ENCODE measurements around the gene CHCHD10.

The CHCHD10 gene

DNA sequence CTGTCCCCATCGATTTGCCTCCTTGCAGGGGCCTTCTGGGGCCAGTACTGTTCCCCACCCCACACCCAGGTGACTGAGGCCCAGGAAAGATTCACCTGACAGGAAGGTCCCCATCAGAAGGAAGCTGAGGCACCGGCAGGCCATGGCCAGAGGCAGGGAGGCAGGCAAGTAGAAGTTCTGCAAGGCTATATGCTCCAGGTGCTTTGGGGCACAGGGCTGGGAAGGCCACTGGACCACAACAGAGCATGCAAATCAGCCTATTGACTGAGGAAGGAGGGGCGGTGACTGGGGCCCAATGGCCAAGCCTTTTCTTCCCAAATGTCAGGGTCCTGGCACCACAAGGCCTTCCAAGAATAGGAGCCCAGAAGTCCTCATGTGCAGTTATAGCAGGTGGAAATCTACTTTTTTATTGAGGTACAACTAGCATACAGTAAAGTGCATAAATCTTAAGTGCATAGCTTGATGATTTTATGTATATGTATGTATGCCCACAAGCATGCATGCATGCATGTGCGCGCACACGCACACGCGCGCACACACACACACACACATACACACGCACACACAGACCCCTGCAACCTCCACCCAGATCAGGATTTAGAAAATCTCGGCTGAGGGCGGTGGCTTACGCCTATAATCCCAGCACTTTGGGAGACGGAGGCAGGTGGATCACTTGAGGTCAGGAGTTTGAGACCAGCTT, 13.4 kb downstream of the CHCHD10 start, which contains the start of gene VPREB3:
TSS of gene VPREB3 (minus strand) at position 206 of the 700 bp plus-strand sequence. CDS start at position 144, 62 bp downstream.
- Histone ChIP-seq H3K4me2 (ENCODE audit: low read length, poor library complexity, severe bottlenecking) (no peak within 1 kb of the TSS), H3K4me3 (ENCODE audit: insufficient read depth in 1 of 2, low read depth in 1 of 2, low read length in 2 of 2) (no peak within 1 kb of the TSS), H2AK5ac (ENCODE audit: low read length, severe bottlenecking) (no peak within 1 kb of the TSS), H3K79me1 (replicated peaks; ENCODE audit: low read length, poor library complexity, severe bottlenecking) (peaks cover 10% of the 10 kb centered on the region), H4K91ac (ENCODE audit: low read length) (no peak within 1 kb of the TSS), H4K8ac (ENCODE audit: low read length) (no peak within 1 kb of the TSS), H2BK120ac (ENCODE audit: low read depth, low read length) (no peak within 1 kb of the TSS), H3K14ac (ENCODE audit: low read length in 2 of 2) (no peak within 1 kb of the TSS), H2AFZ (ENCODE audit: low read depth, low read length) (no peak within 1 kb of the TSS), H3K4ac (ENCODE audit: low read depth in 1 of 2, low read length in 2 of 2) (no peak within 1 kb of the TSS), H2BK12ac (ENCODE audit: low read length in 2 of 2) (no peak within 1 kb of the TSS), H3K27me3 (ENCODE audit: control insufficient read depth in 1 of 2, insufficient read depth in 1 of 2, low read length in 2 of 2) (peaks cover 0 to 5% of the 10 kb centered on the region in 2 experiments), H3K18ac (ENCODE audit: low read depth in 1 of 2, low read length in 2 of 2) (no peak within 1 kb of the TSS), H3K4me1 (ENCODE audit: control insufficient read depth, insufficient read depth, low read depth, low read length) (peaks cover 8% of the 10 kb centered on the region), H3K36me3 (ENCODE audit: control insufficient read depth in 1 of 2, insufficient read depth in 2 of 2, low read depth in 1 of 2, low read length in 2 of 2) (no peaks in the 10 kb centered on the region), H3K9me3 (ENCODE audit: control insufficient read depth, low read length) (no peaks in the 10 kb centered on the region), H3K9ac (ENCODE audit: low read length) (no peak within 1 kb of the TSS), H2BK15ac (ENCODE audit: low read depth, poor library complexity, severe bottlenecking) (no peak within 1 kb of the TSS), H3K27ac (ENCODE audit: low read length, poor library complexity, severe bottlenecking) (no peak within 1 kb of the TSS), H3K23ac (ENCODE audit: low read length in 2 of 2) (no peak within 1 kb of the TSS), H2BK5ac (ENCODE audit: low read depth, low read length, poor library complexity, severe bottlenecking) (no peak within 1 kb of the TSS)
- DNase-seq, result no peak
- 96% methylated on average over 13 of the region's 14 CpGs for WGBS

DNA sequence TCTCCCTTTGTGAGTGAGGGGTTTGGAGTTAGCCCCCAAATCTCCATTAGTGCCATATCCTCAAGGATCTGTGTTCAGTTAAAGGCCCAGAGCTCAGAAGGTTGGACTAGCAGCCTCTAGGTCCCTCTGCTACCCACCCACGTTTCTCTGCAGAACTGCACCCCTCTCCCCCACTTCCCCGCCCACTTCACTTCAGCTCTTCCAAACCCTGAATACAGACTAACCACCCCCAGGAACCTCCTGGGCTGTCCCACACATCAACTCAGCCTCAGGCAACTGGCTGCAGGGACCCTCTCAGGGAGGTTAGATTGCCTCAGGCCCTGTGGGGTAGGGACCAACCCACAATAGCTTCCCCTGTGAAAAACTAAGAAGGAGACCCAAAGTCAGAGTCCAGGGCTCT, 14.4 kb downstream of the CHCHD10 start:
- Histone ChIP-seq H3K4me3 (ENCODE audit: insufficient read depth in 1 of 2, low read depth in 1 of 2, low read length in 2 of 2) (no peak overlapping the region), H3K18ac (ENCODE audit: low read depth in 1 of 2, low read length in 2 of 2) (no peak overlapping the region), H3K4me2 (ENCODE audit: low read length, poor library complexity, severe bottlenecking) (no peak overlapping the region), H3K9ac (ENCODE audit: low read length) (no peak overlapping the region), H3K23ac (ENCODE audit: low read length in 2 of 2) (no peak overlapping the region), H3K4ac (ENCODE audit: low read depth in 1 of 2, low read length in 2 of 2) (no peak overlapping the region), H3K9me3 (ENCODE audit: control insufficient read depth, low read length) (no peaks in the 10 kb centered on the region), H2AFZ (ENCODE audit: low read depth, low read length) (no peak overlapping the region), H4K8ac (ENCODE audit: low read length) (no peak overlapping the region), H2AK5ac (ENCODE audit: low read length, severe bottlenecking) (no peak overlapping the region), H2BK5ac (ENCODE audit: low read depth, low read length, poor library complexity, severe bottlenecking) (no peak overlapping the region), H3K79me1 (replicated peaks; ENCODE audit: low read length, poor library complexity, severe bottlenecking) (peaks cover 10% of the 10 kb centered on the region), H3K4me1 (ENCODE audit: control insufficient read depth, insufficient read depth, low read depth, low read length) (peaks cover 8% of the 10 kb centered on the region), H3K36me3 (ENCODE audit: control insufficient read depth in 1 of 2, insufficient read depth in 2 of 2, low read depth in 1 of 2, low read length in 2 of 2) (no peaks in the 10 kb centered on the region), H4K91ac (ENCODE audit: low read length) (no peak overlapping the region), H3K27ac (ENCODE audit: low read length, poor library complexity, severe bottlenecking) (no peak overlapping the region), H3K27me3 (ENCODE audit: control insufficient read depth in 1 of 2, insufficient read depth in 1 of 2, low read length in 2 of 2) (peaks cover 0 to 5% of the 10 kb centered on the region in 2 experiments), H3K14ac (ENCODE audit: low read length in 2 of 2) (no peak overlapping the region), H2BK15ac (ENCODE audit: low read depth, poor library complexity, severe bottlenecking) (no peak overlapping the region), H2BK120ac (ENCODE audit: low read depth, low read length) (no peak overlapping the region), H2BK12ac (ENCODE audit: low read length in 2 of 2) (no peak overlapping the region)
- 81% methylated on average over 2 of the region's 2 CpGs for WGBS
- no peak for DNase-seq

DNA sequence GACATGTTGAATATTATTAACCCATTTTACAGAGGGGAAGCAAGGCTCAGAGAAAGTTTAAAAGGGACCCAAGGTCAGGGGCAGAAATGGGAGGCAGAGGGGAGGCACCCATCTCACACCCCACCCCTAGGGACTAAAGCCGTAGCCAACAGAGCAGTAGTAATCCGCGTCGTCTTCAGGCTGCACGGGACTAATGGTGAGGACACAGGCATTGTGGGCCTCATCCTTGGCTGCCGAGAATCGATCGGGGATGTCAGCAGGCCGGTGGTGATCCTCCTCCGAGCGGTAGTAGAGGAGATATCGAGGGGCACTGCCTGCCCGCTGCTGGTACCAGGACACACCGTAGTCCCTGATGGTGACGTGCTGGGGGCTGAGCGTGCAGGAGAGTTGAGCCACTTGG, 15.0 kb downstream of the CHCHD10 start:
- H2BK120ac ChIP-seq (ENCODE audit: low read depth, low read length), result no peak overlapping the region
- peaks cover 11% of the 10 kb centered on the region for H3K79me1 ChIP-seq (replicated peaks; ENCODE audit: low read length, poor library complexity, severe bottlenecking)
- H3K9ac ChIP-seq (ENCODE audit: low read length), result no peak overlapping the region
- H2AFZ ChIP-seq (ENCODE audit: low read depth, low read length), result no peak overlapping the region
- peaks cover 8% of the 10 kb centered on the region for H3K4me1 ChIP-seq (ENCODE audit: control insufficient read depth, insufficient read depth, low read depth, low read length)
- WGBS, result 92% methylated on average over 16 of the region's 16 CpGs
- H3K18ac ChIP-seq (ENCODE audit: low read depth in 1 of 2, low read length in 2 of 2), result no peak overlapping the region
- no peak overlapping the region for H3K27ac ChIP-seq (ENCODE audit: low read length, poor library complexity, severe bottlenecking)
- peak overlapping the region; percentile 18 for H4K91ac ChIP-seq (ENCODE audit: low read length)
- peaks cover 0 to 5% of the 10 kb centered on the region in 2 experiments for H3K27me3 ChIP-seq (ENCODE audit: control insufficient read depth in 1 of 2, insufficient read depth in 1 of 2, low read length in 2 of 2)
- H3K9me3 ChIP-seq (ENCODE audit: control insufficient read depth, low read length), result no peaks in the 10 kb centered on the region
- H3K23ac ChIP-seq (ENCODE audit: low read length in 2 of 2), result no peak overlapping the region
- no peak overlapping the region for H2AK5ac ChIP-seq (ENCODE audit: low read length, severe bottlenecking)
- no peak overlapping the region for H3K4me3 ChIP-seq (ENCODE audit: insufficient read depth in 1 of 2, low read depth in 1 of 2, low read length in 2 of 2)
- no peak overlapping the region for H3K4ac ChIP-seq (ENCODE audit: low read depth in 1 of 2, low read length in 2 of 2)
- no peak overlapping the region for H2BK15ac ChIP-seq (ENCODE audit: low read depth, poor library complexity, severe bottlenecking)
- no peak overlapping the region for H4K8ac ChIP-seq (ENCODE audit: low read length)
- no peak overlapping the region for H3K14ac ChIP-seq (ENCODE audit: low read length in 2 of 2)
- H2BK5ac ChIP-seq (ENCODE audit: low read depth, low read length, poor library complexity, severe bottlenecking), result no peak overlapping the region
- no peaks in the 10 kb centered on the region for H3K36me3 ChIP-seq (ENCODE audit: control insufficient read depth in 1 of 2, insufficient read depth in 2 of 2, low read depth in 1 of 2, low read length in 2 of 2)
- H3K4me2 ChIP-seq (ENCODE audit: low read length, poor library complexity, severe bottlenecking), result no peak overlapping the region
- no peak for DNase-seq
- H2BK12ac ChIP-seq (ENCODE audit: low read length in 2 of 2), result no peak overlapping the region

DNA sequence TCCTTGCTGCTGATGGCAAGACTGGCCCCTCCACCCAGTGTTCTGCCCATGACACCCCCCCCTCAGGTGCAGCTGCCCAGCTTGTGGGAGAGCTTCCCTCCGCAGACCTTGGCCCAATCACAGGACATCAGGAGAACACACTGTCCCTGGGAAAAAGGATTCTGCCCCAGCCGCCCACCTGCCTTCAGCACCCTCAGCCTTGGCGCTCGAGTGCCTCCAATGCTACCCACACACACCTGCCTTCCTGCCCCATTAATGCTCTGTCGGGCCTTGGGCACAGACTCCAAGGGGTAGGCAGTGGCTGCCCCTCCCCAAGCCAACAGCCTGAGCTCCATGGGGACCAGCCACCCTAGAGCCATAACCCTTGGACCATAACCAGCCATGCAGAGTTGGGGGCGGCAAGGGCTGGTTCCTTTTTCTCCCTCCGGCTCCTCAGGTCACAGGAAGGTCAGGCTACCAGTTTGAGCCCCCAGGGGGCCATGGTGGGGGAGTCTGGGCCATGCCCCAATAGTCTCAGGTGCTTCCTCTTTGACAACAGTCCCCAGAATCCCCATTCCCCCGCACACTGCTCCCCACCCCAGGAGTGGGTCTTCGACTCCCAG, 15.6 kb downstream of the CHCHD10 start:
- H2AK5ac ChIP-seq (ENCODE audit: low read length, severe bottlenecking), result no peak overlapping the region
- H3K18ac ChIP-seq (ENCODE audit: low read depth in 1 of 2, low read length in 2 of 2), result no peak overlapping the region
- no peak overlapping the region for H3K4ac ChIP-seq (ENCODE audit: low read depth in 1 of 2, low read length in 2 of 2)
- no peaks in the 10 kb centered on the region for H3K36me3 ChIP-seq (ENCODE audit: control insufficient read depth in 1 of 2, insufficient read depth in 2 of 2, low read depth in 1 of 2, low read length in 2 of 2)
- H3K14ac ChIP-seq (ENCODE audit: low read length in 2 of 2), result no peak overlapping the region
- H3K4me3 ChIP-seq (ENCODE audit: insufficient read depth in 1 of 2, low read depth in 1 of 2, low read length in 2 of 2), result peak overlapping the region in 1 of 2 experiments; percentile 93
- H2BK12ac ChIP-seq (ENCODE audit: low read length in 2 of 2), result no peak overlapping the region
- H3K9ac ChIP-seq (ENCODE audit: low read length), result no peak overlapping the region
- H4K8ac ChIP-seq (ENCODE audit: low read length), result no peak overlapping the region
- no peak overlapping the region for H2BK5ac ChIP-seq (ENCODE audit: low read depth, low read length, poor library complexity, severe bottlenecking)
- no peak overlapping the region for H3K4me2 ChIP-seq (ENCODE audit: low read length, poor library complexity, severe bottlenecking)
- peaks cover 0 to 5% of the 10 kb centered on the region in 2 experiments for H3K27me3 ChIP-seq (ENCODE audit: control insufficient read depth in 1 of 2, insufficient read depth in 1 of 2, low read length in 2 of 2)
- H3K23ac ChIP-seq (ENCODE audit: low read length in 2 of 2), result no peak overlapping the region
- H3K27ac ChIP-seq (ENCODE audit: low read length, poor library complexity, severe bottlenecking), result no peak overlapping the region
- no peaks in the 10 kb centered on the region for H3K9me3 ChIP-seq (ENCODE audit: control insufficient read depth, low read length)
- no peak overlapping the region for H4K91ac ChIP-seq (ENCODE audit: low read length)
- no peak overlapping the region for H2BK120ac ChIP-seq (ENCODE audit: low read depth, low read length)
- peaks cover 11% of the 10 kb centered on the region for H3K79me1 ChIP-seq (replicated peaks; ENCODE audit: low read length, poor library complexity, severe bottlenecking)
- H2BK15ac ChIP-seq (ENCODE audit: low read depth, poor library complexity, severe bottlenecking), result no peak overlapping the region
- no peak for DNase-seq
- WGBS, result 95% methylated on average over 9 of the region's 9 CpGs
- H3K4me1 ChIP-seq (ENCODE audit: control insufficient read depth, insufficient read depth, low read depth, low read length), result peaks cover 8% of the 10 kb centered on the region
- H2AFZ ChIP-seq (ENCODE audit: low read depth, low read length), result no peak overlapping the region
